Epidermal melanocyte (primary cell): ENCODE results near the gene CLEC19A.
"Not testable (repeated sequence)": the region's sequence is repeated elsewhere in the genome, so short reads cannot be mapped to it uniquely, and the experiment has no call there.

Experiments used
- DNase-seq: peaks from one replicate; pipeline ENCODE4 v3.0.0; 2011; ENCODE audit warnings: low spot score; ENCODE audit not compliant: insufficient read length

The CLEC19A gene

DNA sequence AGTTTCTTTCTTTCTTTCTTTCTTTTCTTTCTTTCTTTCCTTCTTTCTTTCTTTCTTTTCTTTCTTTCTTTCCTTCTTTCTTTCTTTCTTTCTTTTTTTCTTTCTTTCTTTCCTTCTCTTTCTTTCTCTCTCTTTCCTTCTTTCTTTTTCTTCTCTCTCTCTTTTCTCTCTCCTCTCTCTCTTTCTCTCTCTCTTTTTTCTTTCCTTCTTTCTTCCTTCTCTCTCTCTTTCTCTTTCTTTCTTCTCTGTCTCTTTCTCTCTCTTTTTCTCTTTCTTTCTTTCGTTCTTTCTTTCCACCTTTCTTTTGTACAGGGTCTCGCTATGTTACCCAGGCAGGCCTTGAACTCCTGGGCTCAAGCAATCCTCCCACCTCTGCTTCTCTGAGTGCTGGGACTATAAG is 35.7 kb downstream of the CLEC19A start:
- DNase-seq = not testable (repeated sequence)

DNA sequence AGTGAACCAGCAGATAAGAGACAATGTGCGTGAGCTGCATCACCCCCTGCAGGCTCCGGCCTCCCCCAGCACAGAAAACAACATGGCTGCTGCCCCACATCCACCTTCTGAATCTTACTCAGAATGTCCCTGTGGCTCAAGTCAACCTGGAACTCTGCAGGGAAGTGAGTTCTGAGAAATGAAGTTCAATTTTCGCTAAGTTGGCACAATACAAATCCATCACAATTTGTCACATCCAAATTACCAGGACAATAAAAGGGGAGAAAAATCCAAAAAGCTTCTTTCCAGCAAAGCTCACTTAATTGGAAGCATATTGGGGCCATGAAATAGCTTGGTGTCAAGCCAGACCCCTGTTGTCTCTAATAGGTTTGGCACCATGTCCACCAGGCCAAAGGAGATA is 38.1 kb downstream of the CLEC19A start:
- DNase-seq = no peak

DNA sequence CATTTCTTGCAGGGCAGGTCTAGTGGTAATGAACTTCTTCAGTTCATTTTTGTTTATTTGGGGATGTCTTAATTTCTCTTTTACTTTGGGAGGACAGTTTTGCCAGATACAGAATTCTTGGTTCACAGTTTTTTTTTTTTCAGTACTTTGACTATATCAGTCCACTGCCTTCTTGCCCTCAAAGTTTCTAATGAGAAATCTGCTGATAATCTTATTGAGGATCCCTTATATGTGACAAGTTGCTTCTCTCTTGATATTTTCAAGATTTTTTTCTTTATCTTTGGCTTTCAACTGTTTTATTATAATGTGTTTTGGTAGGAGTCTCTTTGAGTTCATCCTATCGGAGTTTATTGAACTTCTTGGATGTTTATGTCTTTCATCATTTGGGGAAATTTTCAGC is 42.8 kb downstream of the CLEC19A start:
- no peak for DNase-seq

DNA sequence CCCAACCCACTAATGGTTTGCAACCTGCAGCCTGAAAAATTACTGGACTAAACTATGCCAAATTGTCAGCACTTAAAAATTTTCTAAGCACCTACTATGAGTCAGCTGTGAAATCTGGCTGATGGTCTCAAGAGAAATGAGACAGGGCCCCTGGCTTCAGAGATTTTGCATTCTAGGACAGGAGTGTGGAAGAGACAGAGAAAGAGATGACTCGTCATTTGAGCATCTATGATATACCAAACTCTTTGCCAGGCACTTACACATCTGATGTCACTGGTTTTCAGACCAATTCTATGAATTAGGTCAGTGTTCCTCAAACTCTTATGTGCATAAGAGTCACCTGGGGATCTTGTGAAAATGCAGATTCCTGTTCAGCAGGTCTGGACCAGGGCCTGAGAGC is 44.4 kb downstream of the CLEC19A start:
- DNase-seq = no peak

DNA sequence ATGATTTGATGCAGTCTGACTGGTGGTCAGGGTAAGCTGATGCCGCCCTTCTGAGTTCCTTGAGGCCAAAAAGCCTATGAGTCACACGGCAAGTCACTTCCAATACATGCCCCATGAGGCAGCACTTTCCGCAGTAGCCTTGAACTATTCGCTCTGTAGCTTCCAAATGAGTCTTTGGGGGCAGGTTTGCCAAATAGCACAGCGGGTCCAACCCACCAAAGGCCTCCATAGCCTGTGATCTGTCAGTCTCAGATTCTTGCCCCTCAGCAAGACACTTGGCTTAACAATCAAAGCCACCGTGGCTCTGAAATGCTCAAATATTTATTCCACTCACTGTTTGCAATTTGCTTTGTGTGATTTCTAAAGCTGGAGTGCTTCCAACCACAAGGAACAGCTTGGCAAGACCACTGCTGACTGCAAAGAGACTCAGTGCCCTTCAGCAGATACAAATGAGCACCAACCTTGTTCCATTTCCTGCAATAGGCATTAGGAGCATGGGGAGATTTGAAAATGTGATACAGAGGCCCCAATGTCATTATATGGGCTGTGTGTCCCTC is 45.4 kb downstream of the CLEC19A start:
- DNase-seq = no peak

DNA sequence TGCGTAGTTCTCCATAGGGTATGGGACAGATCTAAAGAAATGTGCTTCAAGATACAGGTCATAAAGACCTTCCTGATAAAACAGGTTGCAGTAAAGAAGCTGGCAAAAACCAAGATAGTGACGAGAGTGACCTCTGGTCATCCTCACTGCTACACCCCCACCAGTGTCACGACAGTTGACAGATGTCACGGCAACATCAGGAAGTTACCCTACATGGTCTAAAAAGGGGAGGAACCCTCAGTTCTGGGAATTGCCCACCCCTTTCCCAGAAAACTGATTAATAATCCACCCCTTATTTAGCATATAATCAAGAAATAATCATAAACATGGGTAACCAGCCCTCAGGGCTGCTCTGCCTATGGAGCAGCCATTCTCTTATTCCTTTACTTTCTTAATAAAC is 46.3 kb downstream of the CLEC19A start:
- no peak for DNase-seq

DNA sequence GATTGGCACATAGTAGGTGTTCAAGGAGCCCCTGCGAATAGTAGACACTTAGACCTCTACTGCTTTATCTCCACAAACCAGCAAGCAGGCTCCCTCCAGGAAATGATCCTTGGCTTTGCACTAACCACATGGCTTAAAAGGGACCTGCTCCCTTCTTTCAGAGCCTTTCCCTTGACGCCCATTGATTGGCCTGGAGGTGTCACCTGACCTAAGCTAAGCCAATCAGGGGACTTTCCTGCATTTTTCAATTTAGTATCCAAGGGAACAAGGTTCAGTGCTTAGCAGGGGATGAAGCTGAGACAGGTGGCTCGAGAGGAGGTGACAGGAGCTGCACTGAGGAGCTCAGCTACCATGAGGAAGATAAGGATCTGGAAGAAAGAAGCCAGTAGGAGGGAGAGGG is 52.8 kb downstream of the CLEC19A start:
- no peak for DNase-seq

DNA sequence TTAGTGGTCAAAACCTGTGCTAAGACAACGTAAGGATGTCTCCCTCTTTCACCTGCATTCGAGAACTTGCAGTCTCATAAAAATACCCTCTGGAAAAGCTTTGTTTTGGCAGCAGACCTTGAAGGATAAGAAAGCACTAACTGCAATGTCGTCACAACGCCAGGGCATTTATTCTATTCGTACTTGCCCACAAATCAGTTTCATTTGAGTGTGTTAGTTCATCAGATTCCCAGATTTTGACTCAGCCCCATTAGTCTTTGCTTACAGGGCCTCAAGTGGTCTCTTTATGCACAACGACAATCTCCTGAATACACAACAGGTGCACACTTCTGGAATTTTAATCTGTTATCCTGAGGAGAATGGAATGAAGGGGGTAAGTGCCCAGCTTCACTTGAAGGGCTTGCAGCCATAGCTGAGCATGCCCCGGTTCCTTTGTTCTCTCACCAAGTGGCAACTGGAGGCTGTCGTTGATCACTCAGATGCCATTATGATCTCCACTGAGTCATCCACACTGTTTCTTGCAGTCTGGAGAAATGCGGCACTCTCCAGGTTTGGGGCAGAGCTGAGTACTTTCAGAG is 58.8 kb downstream of the CLEC19A start:
- DNase-seq = no peak

DNA sequence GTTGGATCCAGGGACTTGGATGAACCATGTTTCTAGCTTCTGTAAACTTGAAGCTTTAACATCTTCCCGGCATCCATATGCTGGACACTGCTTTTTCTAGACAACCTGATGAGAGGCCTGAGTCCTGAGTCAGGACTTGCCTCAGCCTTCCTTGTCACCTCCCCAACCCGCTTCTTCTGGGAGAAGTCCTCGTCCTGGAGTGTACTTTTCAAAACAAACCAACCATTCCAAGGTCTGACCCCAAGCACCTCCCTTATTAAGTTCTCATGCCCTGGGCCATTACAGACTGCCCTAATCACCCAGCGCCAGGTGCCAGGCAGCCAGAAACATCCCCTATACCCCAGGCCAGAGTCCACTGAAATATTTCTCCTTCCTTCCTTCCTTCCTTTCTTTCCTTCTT is 59.4 kb downstream of the CLEC19A start:
- no peak for DNase-seq

DNA sequence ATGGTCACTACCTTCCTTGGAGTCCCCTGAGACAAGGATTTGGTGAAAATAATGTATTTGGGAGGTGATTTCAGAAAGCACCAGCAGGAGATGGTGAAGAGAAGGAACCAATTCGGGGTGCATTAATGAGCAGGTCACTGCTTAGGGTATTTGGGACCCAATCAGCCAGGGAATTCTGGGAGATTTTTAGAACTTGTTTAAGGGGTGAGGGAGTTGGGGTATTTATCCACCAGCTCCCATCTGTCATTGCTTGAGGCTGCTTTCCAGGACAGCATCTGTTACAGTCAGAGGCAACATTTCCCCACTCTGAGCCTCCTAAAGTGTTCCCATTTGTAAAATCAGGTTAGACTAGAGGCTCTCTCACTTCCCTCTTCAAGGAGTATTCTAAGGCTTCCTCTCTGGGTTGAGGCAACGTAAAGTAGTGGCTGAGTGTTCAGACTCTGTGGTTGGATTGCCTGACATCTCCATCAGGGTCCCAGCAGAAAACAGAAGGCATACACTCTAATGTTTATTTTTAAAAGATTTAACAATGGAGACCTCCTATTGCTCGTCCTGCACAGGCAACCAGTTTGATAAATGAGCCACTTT is 60.9 kb downstream of the CLEC19A start:
- DNase-seq = no peak

DNA sequence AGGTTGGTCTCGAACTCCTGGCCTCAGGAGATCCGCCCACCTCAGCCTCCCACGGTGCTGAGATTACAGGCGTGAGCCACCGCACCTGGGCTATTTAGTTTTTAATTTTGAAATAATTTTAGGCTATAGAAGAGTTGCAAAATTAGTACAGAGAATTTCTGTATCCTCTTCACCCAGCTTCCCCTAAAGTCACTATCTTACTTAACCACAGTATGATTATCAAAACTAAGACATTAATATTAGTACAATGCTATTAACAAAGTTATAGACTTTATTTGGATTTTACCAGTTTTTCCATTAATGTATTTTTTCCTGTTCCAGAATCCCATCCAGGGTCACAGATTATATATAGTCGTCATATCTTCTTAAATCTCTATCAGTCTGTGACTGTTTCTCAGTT is 62.6 kb downstream of the CLEC19A start:
- DNase-seq = no peak

DNA sequence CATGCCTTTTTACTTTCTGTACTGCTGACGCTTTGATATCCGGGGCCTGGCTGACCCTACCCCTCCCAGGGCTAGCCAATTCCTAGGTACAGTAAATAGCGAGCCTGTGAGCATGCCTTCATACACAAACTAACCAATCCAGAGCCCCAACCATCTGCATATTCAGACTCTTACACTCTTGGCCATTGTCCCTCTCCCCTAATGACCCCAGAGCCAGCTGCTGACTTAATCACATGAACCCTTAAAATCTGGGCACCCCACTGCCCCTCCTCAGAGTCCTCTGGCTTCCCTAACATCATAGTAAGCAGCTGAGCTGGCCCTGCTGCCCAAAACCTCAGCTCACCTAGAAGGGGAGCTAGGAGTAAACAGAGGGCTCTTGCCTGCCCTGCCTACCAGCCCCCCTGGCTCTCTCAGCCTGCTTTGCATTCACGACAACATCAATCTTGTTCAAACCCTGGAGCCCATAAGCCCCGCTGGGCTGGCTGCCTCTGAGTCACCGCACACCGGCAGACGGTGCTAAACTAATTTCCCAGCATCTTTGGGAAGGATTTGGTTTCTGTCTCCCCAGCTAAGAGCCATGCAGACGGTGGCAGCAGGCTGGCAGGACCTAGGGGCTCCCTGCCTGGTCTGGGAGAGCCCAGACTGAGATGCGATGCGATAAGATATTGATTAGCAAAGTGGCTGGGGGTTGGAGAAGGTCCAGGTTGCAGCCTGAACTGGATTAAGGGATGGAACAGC is 63.2 kb downstream of the CLEC19A start:
- DNase-seq = no peak

DNA sequence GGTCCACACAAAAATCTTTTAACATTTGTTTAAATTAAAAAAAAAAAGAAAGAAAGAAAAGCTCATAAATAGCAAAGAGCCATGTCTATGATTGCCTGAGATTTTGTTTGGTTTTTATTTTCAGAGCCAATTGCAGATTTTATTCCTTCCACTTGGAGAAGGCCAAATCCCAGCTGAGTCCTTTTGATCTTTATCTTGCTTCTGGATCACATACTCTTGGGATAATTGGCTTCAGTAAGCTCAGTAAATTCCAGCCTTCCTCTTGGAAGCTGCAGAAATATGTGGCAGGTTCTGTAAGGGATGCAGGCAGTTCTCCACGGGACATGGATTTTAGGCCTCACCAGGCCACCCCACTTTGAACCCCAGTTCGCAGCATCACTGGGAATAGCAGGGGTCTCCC is 68.8 kb downstream of the CLEC19A start:
- no peak for DNase-seq

DNA sequence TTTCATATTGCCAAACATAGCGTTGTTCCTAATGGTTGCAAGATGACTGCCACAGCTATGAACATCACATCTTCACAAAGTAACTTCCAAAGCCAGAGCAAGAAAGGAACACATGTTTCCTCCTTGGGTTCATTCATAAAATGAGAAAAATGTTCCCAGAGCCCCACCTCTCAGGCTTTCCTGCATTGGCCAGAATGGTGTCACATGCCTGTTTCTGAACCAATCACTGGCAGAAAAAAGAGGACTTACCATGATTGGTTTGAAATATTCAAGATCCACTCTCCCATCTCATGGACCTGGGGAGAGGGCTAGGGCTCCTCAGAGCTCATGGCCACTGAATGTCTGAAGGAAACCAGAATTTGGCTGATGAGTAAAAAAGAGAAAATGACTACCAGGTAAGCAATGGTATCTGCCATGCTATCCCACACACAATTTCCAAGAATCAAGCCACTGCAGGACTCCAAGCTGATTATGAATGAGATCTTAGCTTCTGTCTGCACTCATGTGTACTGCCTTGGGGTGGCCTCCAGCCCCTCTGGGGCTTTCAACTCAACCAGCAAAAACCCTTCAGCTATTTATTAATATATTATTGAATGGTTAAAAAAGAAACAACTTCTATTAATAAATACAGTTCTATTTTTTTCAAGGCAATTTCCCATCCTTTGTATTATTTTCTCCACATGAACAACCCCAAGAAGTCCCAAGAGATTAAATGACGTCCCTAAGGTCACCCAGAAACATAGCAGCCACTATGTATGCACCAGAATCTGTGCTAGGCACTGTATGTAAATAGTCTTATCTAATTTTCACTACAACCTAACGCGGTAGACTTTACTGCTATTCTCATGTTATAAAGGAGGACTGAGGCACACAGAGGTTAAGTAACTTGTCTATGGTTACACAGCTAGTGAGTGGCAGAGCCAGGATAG is 70.8 kb downstream of the CLEC19A start:
- DNase-seq = no peak

DNA sequence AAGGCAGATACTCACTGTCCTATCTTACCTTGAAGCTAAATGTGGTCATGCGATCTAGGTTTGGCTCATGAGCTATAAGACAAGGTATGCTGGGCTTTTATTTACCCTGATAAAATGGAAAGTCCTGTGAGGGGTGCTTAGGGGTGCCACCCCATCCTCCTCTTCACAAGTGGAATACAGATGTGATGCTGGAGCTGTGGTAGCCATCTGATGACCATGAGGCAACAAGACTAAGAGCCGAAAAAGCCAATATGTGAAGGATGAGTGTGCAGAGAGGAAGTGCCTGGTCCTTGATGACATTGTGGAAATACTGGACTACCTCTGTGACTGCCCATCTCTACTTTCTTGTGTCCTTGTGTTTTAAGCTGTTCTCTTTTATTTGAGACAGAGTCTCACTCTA is 74.0 kb downstream of the CLEC19A start:
- no peak for DNase-seq
